ENCODE results near the gene RET. TPM values are rescaled to one million over a fixed set of nuclear protein-coding genes. Genes with fewer than 3 reads are reported as not detected.

The RET gene
- total and polyA plus RNA-seq, 2 donors from 2014 or later = 1.1 to 3.1 TPM

- no peaks in the 10 kb centered on the region for H3K4me1 ChIP-seq (ENCODE audit: control insufficient read depth in 2 of 3, insufficient read depth in 2 of 3, low read depth in 1 of 3, low read length in 3 of 3)
- FAIRE-seq (no peak), DNase-seq (peak in 1 of 5 donors; percentile 15)
- intact Hi-C loops (cut with DNase I) = no loop called here
- no peaks in the 10 kb centered on the region for H3K27me3 ChIP-seq (ENCODE audit: control insufficient read depth, insufficient read depth, low read length)
- H3K4me3 ChIP-seq (ENCODE audit: low read length in 3 of 3) = no peak overlapping the region
- no peaks in the 10 kb centered on the region for H3K9me3 ChIP-seq (ENCODE audit: control insufficient read depth in 2 of 3, insufficient read depth in 1 of 3, low read length in 3 of 3)
- H3K27ac ChIP-seq (ENCODE audit: low read depth in 2 of 2, low read length in 2 of 2) = no peak overlapping the region
- no peaks in the 10 kb centered on the region for H3K36me3 ChIP-seq (ENCODE audit: control insufficient read depth in 2 of 3, insufficient read depth in 3 of 3, low read length in 3 of 3)
- no peak for TF ChIP-seq CTCF (IDR thresholded peaks at IDR 0.05; ENCODE audit: borderline replicate concordance, extremely low read depth, insufficient read depth)
- H3K9ac ChIP-seq (ENCODE audit: low read length in 3 of 3) = no peak overlapping the region
These were observed 47.2 kb downstream of the RET start for GRCh38 chr10:43124094-43124521.

- TF ChIP-seq CTCF (IDR thresholded peaks at IDR 0.05; ENCODE audit: borderline replicate concordance, extremely low read depth, insufficient read depth) = no peak
- Histone ChIP-seq H3K27me3 (ENCODE audit: control insufficient read depth, insufficient read depth, low read length) (no peaks in the 10 kb centered on the region), H3K36me3 (ENCODE audit: control insufficient read depth in 2 of 3, insufficient read depth in 3 of 3, low read length in 3 of 3) (no peaks in the 10 kb centered on the region), H3K4me3 (ENCODE audit: low read length in 3 of 3) (no peak overlapping the region), H3K27ac (ENCODE audit: low read depth in 2 of 2, low read length in 2 of 2) (no peak overlapping the region), H3K9ac (ENCODE audit: low read length in 3 of 3) (no peak overlapping the region), H3K4me1 (ENCODE audit: control insufficient read depth in 2 of 3, insufficient read depth in 2 of 3, low read depth in 1 of 3, low read length in 3 of 3) (no peaks in the 10 kb centered on the region), H3K9me3 (ENCODE audit: control insufficient read depth in 2 of 3, insufficient read depth in 1 of 3, low read length in 3 of 3) (no peaks in the 10 kb centered on the region)
- FAIRE-seq (no peak), DNase-seq (peak in 3 of 5 donors; percentile 4 to 35 (median 11))
- intact Hi-C loops (cut with DNase I) = no loop called here
These were observed 47.9 kb downstream of the RET start for GRCh38 chr10:43124574-43125273.

GRCh38 chr10:43125274-43125845, 48.5 kb downstream of the RET start:
- Histone ChIP-seq H3K36me3 (ENCODE audit: control insufficient read depth in 2 of 3, insufficient read depth in 3 of 3, low read length in 3 of 3) (no peaks in the 10 kb centered on the region), H3K4me1 (ENCODE audit: control insufficient read depth in 2 of 3, insufficient read depth in 2 of 3, low read depth in 1 of 3, low read length in 3 of 3) (no peaks in the 10 kb centered on the region), H3K27ac (ENCODE audit: low read depth in 2 of 2, low read length in 2 of 2) (no peak overlapping the region), H3K4me3 (ENCODE audit: low read length in 3 of 3) (no peak overlapping the region), H3K9me3 (ENCODE audit: control insufficient read depth in 2 of 3, insufficient read depth in 1 of 3, low read length in 3 of 3) (no peaks in the 10 kb centered on the region), H3K27me3 (ENCODE audit: control insufficient read depth, insufficient read depth, low read length) (no peaks in the 10 kb centered on the region), H3K9ac (ENCODE audit: low read length in 3 of 3) (no peak overlapping the region)
- intact Hi-C loops (cut with DNase I) = no loop called here
- DNase-seq (peak in 1 of 5 donors; percentile 16), FAIRE-seq (no peak)
- no peak for TF ChIP-seq CTCF (IDR thresholded peaks at IDR 0.05; ENCODE audit: borderline replicate concordance, extremely low read depth, insufficient read depth)
